NCI-H460 (cell line): Measurements from ENCODE around the gene SARNP. TPM values are rescaled to one million over a fixed set of nuclear protein-coding genes. Genes with fewer than 3 reads are reported as not detected.
A peak's percentile ranks its signal among the peaks of the same experiment; 100 is the strongest.

Experiments used
- DNase-seq: peaks from one replicate; pipeline ENCODE4 v3.0.0-alpha.2; 2016; ENCODE audit warnings: low read depth; ENCODE audit errors: extremely low read depth
- small RNA-seq, 2 experiments: library from RNA; depleted of rRNA; stranded (forward); fragments of <200 nt; gene quantifications; one replicate each; pipeline ENCODE3, GENCODE V24; 2014
- total RNA-seq: library from RNA; depleted of rRNA; stranded (reverse); fragments of >200 nt; shearing (Covaris generic); gene quantifications from 2 replicates; pipeline ENCODE4 v1.2.3, GENCODE V29; 2014; rRNA removed

Gene SARNP
- total RNA-seq, 1 experiment from 2014 or later, result 122 TPM

- DNase-seq, result peak; percentile 90
Observed at GRCh38 chr12:55715833-55716581, 101.5 kb downstream of the SARNP start, which contains the start of gene BLOC1S1. Gene BLOC1S1 (plus strand): TSS chr12:55716046. CDS start chr12:55716052, 6 bp downstream.

GRCh38 chr12:55715169-55715764 lies 102.3 kb downstream of the SARNP start:
- DNase-seq, result no peak

DNA sequence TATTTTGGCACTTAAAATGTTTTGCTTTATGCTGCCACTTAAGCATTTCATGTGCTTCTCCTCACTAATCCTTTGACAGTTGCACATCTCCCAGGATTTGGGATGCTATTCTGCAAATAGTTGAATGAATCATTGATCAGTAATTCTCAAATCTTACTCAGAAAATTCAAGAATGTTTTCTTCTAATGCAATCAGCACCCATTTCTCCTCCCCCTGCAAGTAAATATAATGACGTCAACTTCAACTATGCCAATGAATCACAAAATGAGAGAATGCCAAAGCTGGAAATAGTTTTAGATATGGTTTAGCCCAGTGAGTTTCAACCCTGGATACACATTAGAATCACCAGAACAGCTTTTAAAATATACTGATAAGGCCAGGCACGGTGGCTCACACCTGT lies 103.8 kb downstream of the SARNP start:
- DNase-seq, result no peak

- DNase-seq, result no peak
Observed at GRCh38 chr12:55712700-55713415, 104.7 kb downstream of the SARNP start.

- no peak for DNase-seq
Observed at GRCh38 chr12:55711786-55712553, 105.6 kb downstream of the SARNP start.

DNA sequence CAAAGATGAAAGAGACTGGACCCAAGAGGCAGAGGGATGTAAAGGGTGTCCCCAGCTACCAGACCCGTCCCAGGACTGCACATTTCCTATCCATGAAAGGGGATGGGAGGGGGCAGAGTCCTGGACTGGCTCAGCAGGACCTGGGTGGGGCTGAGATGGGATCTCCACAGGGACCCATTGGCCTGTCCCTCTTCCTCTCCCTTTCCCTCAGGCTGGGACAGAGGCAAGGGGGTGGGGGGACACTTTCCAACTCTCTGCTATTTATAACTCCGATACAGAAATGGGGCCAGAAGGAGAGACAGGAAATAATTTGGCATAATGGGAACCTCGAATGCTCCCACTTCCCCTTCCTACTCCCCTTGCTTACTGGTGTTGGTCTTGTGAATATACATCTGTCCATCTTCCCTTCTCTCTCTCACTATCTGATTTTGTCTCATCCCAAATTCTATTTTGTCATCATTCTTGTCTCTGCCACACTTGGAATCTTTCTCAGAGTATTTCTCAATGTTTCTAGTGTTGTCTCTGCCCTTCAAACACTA lies 108.8 kb downstream of the SARNP start:
- no peak for DNase-seq

- DNase-seq, result peak; percentile 23
Observed at GRCh38 chr12:55707841-55708694, 109.5 kb downstream of the SARNP start, which contains the start of gene ITGA7. Gene ITGA7 (minus strand): TSS chr12:55707904. CDS start chr12:55707682, 222 bp downstream.

Small RNA genes within 50 kb of the gene (small RNA-seq; reads per million reads assigned to genes)
- gene AC009779.1 (0 reads per million in 2 experiments), gene RF00017 (0 reads per million in 2 experiments)

Other genes starting within 250 kb of the SARNP start
- gene OR2AP1, start 245.3 kb downstream of the SARNP start, total RNA-seq, result not detected in 2 replicates
- gene OR10P1, start 180.8 kb downstream of the SARNP start, total RNA-seq, result not detected in 2 replicates
- 0.38 and 1.2 TPM in 2 replicates for gene ITGA7, start 109.8 kb downstream of the SARNP start, total RNA-seq
- gene BLOC1S1, start 101.7 kb downstream of the SARNP start, total RNA-seq, result 66.7 and 69.8 TPM in 2 replicates
- 2.4 and 3.0 TPM in 2 replicates for gene RDH5, start 97.3 kb downstream of the SARNP start, total RNA-seq
- gene CD63, start 88.7 kb downstream of the SARNP start, total RNA-seq, result 434 and 500 TPM in 2 replicates
- gene GDF11, start 74.6 kb downstream of the SARNP start, total RNA-seq, result 1.0 and 2.0 TPM in 2 replicates
- gene ORMDL2, start 317 bp upstream of the SARNP start, total RNA-seq, result 32.8 and 37.8 TPM in 2 replicates
- 25.8 and 32.2 TPM in 2 replicates for gene DNAJC14, start 11.9 kb upstream of the SARNP start, total RNA-seq
- not detected in 2 replicates for gene MMP19, start 25.2 kb upstream of the SARNP start, total RNA-seq
- 33.0 and 33.1 TPM in 2 replicates for gene PYM1, start 110.2 kb upstream of the SARNP start, total RNA-seq
- gene DGKA, start 113.4 kb upstream of the SARNP start, total RNA-seq, result 14.1 and 15.5 TPM in 2 replicates
- 0.78 and 1.3 TPM in 2 replicates for gene PMEL, start 148.3 kb upstream of the SARNP start, total RNA-seq
- 31.6 and 31.7 TPM in 2 replicates for gene CDK2, start 149.1 kb upstream of the SARNP start, total RNA-seq
- 37.6 and 39.4 TPM in 2 replicates for gene RAB5B, start 156.4 kb upstream of the SARNP start, total RNA-seq
- gene SUOX, start 179.6 kb upstream of the SARNP start, total RNA-seq, result 9.7 and 10.4 TPM in 2 replicates
- gene IKZF4, start 203.3 kb upstream of the SARNP start, total RNA-seq, result 1.5 and 1.6 TPM in 2 replicates
- 314 and 346 TPM in 2 replicates for gene RPS26, start 224.2 kb upstream of the SARNP start, total RNA-seq